Body of pancreas (tissue), 4 donors: ENCODE measurements around the gene MKX. TPM values are rescaled to one million over a fixed set of nuclear protein-coding genes. Genes with fewer than 3 reads are reported as not detected.

Source experiments
- ATAC-seq: fragments of 150-250 bp; one replicate; pipeline ENCODE4 v1.9.1; 2016
- DNase-seq, 4 donors: peaks; one replicate each; pipeline ENCODE4 v3.0.0-alpha.2; 2019
- H3K27ac ChIP-seq, 4 donors: fragments of 200-600 bp; sonication (generic); 1 replicate in 3 of 4; 2 replicates in 1 of 4; pipeline versions ENCODE4 v1.5.1 to v1.6.1; 2016 to 2019; ENCODE audit warnings: mild to moderate bottlenecking in 1 of 4, mixed read lengths in 1 of 4, moderate library complexity in 1 of 4
- H3K27me3 ChIP-seq, 2 donors: fragments of 200-600 bp; sonication (generic); one replicate each; pipeline ENCODE4 v1.6.0; 2016; ENCODE audit warnings: mild to moderate bottlenecking in 1 of 2
- H3K36me3 ChIP-seq, 2 donors: fragments of 200-600 bp; sonication (generic); replicated peaks in 1 of 2; 2 replicates each; pipeline ENCODE4 v1.5.1; 2016; ENCODE audit warnings: low read depth in 2 of 2; ENCODE audit not compliant: insufficient read depth in 1 of 2
- H3K4me1 ChIP-seq: fragments of 200-600 bp; sonication (generic); one replicate; pipeline ENCODE4 v1.6.0; 2016
- H3K4me3 ChIP-seq, 2 donors: fragments of 200-600 bp; sonication (generic); 1 replicate in 1 of 2; 2 replicates in 1 of 2; pipeline ENCODE4 v1.5.1; 2016 to 2019
- H3K9me3 ChIP-seq, 3 donors: fragments of 200-600 bp; sonication (generic); 1 replicate in 2 of 3; 2 replicates in 1 of 3; pipeline ENCODE4 v1.5.1; 2016
- POLR2A ChIP-seq, 3 donors: fragments of 450-650 bp; IDR thresholded peaks; one replicate each; pipeline ENCODE4 v1.6.1; 2016; ENCODE audit warnings: antibody characterized with exemption in 3 of 3, mild to moderate bottlenecking in 2 of 3
- WGBS, 2 donors: methylation state at CpG; one replicate each; pipeline ENCODE4 v1.1.5; 2017; 5-methylcytosine and 5-hydroxymethylcytosine counted together
- intact Hi-C: fragments of 100-400 bp; cut with DNase I; formaldehyde crosslinking; loops from one replicate; pipeline ENCODE4 v1.15.1; 2023
- total RNA-seq, 2 donors: library from RNA; depleted of rRNA; stranded (reverse); fragments of >200 nt; gene quantifications; one replicate each; pipeline ENCODE4 v1.1.0, GENCODE V29; 2016
- TF ChIP-seq, protein P1 (sequence below), 7 experiments: fragments of 450-650 bp in 4 of 7; fragments of 200-600 bp in 3 of 7; sonication (generic) in 3 of 7; IDR thresholded peaks; one replicate each; pipeline ENCODE4 v1.5.1; 2016 to 2019; ENCODE audit warnings: antibody characterized with exemption in 7 of 7

Gene MKX
- total RNA-seq, 2 donors from 2014 or later: 0.33 to 1.6 TPM

DNA sequence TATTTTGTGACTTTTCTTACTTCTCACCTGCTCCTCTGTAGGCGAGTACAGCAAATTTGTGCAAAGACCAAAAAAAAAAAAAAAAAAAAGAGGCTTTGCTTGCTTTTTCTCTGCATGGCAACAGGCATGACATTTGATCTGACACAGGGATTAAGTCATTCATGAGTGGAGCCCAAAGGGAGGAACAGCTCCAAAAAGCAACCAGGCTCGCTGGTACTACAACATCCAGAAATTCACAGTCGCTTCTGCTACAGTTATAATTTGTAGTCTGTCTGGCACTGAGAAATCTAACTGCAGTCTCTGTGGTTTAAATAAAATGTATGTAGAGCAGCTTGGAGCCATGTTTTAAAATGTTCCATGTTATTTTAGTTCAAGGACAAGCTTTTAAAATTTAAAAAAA lies 31.7 kb downstream of the MKX start:
- H3K27ac ChIP-seq: no peak overlapping the region
- no peaks in the 10 kb centered on the region for H3K4me1 ChIP-seq
- WGBS, 2 donors: 65 to 72% methylated on average over 3 of the region's 3 CpGs
- H3K36me3 ChIP-seq: no peaks in the 10 kb centered on the region
- ATAC-seq: no peak
- H3K9me3 ChIP-seq: no peaks in the 10 kb centered on the region
- no peak for TF ChIP-seq POLR2A (IDR thresholded peaks at IDR 0.05)
- TF ChIP-seq, protein P1, sequence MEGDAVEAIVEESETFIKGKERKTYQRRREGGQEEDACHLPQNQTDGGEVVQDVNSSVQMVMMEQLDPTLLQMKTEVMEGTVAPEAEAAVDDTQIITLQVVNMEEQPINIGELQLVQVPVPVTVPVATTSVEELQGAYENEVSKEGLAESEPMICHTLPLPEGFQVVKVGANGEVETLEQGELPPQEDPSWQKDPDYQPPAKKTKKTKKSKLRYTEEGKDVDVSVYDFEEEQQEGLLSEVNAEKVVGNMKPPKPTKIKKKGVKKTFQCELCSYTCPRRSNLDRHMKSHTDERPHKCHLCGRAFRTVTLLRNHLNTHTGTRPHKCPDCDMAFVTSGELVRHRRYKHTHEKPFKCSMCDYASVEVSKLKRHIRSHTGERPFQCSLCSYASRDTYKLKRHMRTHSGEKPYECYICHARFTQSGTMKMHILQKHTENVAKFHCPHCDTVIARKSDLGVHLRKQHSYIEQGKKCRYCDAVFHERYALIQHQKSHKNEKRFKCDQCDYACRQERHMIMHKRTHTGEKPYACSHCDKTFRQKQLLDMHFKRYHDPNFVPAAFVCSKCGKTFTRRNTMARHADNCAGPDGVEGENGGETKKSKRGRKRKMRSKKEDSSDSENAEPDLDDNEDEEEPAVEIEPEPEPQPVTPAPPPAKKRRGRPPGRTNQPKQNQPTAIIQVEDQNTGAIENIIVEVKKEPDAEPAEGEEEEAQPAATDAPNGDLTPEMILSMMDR (IDR thresholded peaks at IDR 0.05): no peak
- no peaks in the 10 kb centered on the region for H3K27me3 ChIP-seq
- intact Hi-C loops: no loop called here
- no peak overlapping the region for H3K4me3 ChIP-seq
- DNase-seq: no peak

DNA sequence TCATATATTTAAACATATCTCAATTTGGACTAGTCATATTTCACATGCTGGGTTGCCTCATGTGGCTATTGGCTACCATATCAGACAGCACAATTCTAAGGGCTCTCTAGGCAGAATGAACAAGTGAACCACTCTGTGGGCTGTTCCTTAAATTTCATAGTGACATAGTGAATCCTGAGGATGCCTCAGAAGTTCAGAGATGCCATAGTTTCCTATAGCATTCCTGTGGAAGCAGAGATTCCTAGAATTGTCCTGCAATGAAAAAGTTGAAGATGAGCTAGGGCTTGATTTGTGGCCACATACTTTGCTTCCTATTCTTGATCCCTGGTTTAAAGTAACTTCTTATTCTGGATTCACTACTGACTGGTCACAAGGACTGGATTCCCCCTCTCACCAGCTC lies 35.6 kb downstream of the MKX start:
- H3K27ac ChIP-seq: no peak overlapping the region
- H3K27me3 ChIP-seq: no peaks in the 10 kb centered on the region
- DNase-seq: no peak
- H3K4me1 ChIP-seq: no peaks in the 10 kb centered on the region
- ATAC-seq: no peak
- H3K4me3 ChIP-seq: no peak overlapping the region
- TF ChIP-seq POLR2A (IDR thresholded peaks at IDR 0.05): no peak
- TF ChIP-seq, protein P1 (IDR thresholded peaks at IDR 0.05): no peak
- intact Hi-C loops: no loop called here
- no peaks in the 10 kb centered on the region for H3K9me3 ChIP-seq
- H3K36me3 ChIP-seq: no peaks in the 10 kb centered on the region

DNA sequence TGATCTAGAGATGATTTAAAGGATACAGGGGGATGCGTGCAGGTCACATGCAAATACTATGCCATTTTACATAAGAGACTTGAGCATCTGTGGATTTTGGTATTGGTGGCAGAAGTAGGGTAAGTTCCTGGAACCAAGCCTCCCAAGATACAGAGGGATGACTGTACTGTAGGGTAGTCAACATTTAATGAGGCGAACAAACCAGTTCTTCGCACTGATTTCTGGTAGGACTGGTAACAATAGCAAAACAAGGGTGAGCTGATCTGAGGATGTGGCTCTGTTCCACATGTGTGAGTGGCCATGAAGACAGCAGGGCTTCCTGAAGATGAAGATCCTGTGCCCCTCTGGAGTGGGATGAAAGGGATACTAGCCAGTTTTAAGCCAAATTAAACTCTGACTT lies 36.3 kb downstream of the MKX start:
- H3K27me3 ChIP-seq: no peaks in the 10 kb centered on the region
- WGBS, 2 donors: 85 to 96% methylated on average over 3 of the region's 3 CpGs
- no peak overlapping the region for H3K4me3 ChIP-seq
- DNase-seq (no peak), ATAC-seq (no peak)
- TF ChIP-seq, protein P1 (IDR thresholded peaks at IDR 0.05): no peak
- TF ChIP-seq POLR2A (IDR thresholded peaks at IDR 0.05): no peak
- intact Hi-C loops: no loop called here
- no peaks in the 10 kb centered on the region for H3K4me1 ChIP-seq
- no peaks in the 10 kb centered on the region for H3K36me3 ChIP-seq
- no peaks in the 10 kb centered on the region for H3K9me3 ChIP-seq
- no peak overlapping the region for H3K27ac ChIP-seq

DNA sequence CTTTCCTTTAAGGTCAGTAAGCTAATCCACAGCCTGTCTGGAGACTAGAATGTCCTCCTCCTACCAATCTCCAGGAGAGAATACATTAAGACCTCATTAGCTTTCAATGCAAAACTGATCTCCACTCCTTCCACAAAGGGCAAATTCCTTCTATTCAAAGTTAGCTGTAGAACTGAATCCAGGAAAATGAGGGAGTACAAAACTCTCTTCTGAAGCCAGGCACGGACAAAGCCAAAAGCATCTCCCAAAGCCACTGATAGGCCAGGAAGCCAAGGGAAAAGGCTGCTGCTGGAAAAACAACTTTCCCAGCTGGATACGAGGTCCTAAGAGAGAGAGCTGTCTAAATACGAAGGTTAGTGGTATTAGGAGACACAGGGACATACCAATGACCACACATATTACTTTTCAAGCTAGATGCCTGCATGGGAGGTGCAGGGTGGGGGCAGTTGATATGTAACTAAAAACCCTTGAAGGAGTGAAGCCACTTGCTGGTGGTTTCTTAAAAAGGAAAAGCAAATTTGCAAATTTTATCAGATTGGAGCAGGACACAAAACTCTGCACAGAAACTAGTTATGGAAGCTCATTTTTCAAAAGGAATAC lies 43.6 kb downstream of the MKX start:
- no peak overlapping the region for H3K27ac ChIP-seq
- TF ChIP-seq POLR2A (IDR thresholded peaks at IDR 0.05): no peak
- TF ChIP-seq, protein P1 (IDR thresholded peaks at IDR 0.05): no peak
- H3K9me3 ChIP-seq: no peaks in the 10 kb centered on the region
- no peaks in the 10 kb centered on the region for H3K27me3 ChIP-seq
- 46 to 53% methylated on average over 3 of the region's 3 CpGs for WGBS, 2 donors
- DNase-seq (no peak), ATAC-seq (no peak)
- no peaks in the 10 kb centered on the region for H3K36me3 ChIP-seq
- intact Hi-C loops: no loop called here
- no peak overlapping the region for H3K4me3 ChIP-seq
- H3K4me1 ChIP-seq: peaks cover 6% of the 10 kb centered on the region

DNA sequence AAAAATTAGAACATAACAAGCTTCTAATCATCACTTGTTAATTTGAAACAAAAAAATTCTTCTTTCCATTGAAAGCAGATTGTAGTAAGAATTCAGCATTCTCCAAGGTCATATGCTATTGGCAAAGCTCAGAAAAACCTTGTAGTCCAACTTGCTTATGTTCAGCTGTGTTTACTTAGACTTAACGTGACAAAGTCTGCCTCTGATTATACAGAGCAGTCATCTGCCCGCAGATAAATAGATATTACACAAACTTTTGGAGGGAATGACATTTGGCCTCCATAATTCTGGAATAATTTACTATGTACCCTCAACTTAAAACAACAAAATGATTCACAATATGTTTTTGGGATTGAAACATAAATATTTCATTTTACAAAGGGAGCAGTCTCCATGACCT lies 45.8 kb downstream of the MKX start:
- no peaks in the 10 kb centered on the region for H3K36me3 ChIP-seq
- ATAC-seq: no peak
- WGBS, 2 donors: 9 to 11% methylated on average over 2 of the region's 2 CpGs
- no peak overlapping the region for H3K4me3 ChIP-seq
- no peaks in the 10 kb centered on the region for H3K27me3 ChIP-seq
- no peak overlapping the region for H3K27ac ChIP-seq
- TF ChIP-seq, protein P1 (IDR thresholded peaks at IDR 0.05): no peak
- no peak for TF ChIP-seq POLR2A (IDR thresholded peaks at IDR 0.05)
- DNase-seq: no peak
- H3K9me3 ChIP-seq: no peaks in the 10 kb centered on the region
- H3K4me1 ChIP-seq: peaks cover 6% of the 10 kb centered on the region
- intact Hi-C loops: no loop called here
